GM18868 (cell line): ENCODE data around the gene CCS.
"Not testable (repeated sequence)": the region's sequence is repeated elsewhere in the genome, so short reads cannot be mapped to it uniquely, and the experiment has no call there.

Experiments
- ATAC-seq: cut with Tn5 transposase; IDR thresholded peaks from one replicate; pipeline ENCODE4 v1.9.1; 2021; ENCODE audit warnings: mild to moderate bottlenecking, moderate library complexity; ENCODE audit not compliant: unreplicated experiment

CCS gene

DNA sequence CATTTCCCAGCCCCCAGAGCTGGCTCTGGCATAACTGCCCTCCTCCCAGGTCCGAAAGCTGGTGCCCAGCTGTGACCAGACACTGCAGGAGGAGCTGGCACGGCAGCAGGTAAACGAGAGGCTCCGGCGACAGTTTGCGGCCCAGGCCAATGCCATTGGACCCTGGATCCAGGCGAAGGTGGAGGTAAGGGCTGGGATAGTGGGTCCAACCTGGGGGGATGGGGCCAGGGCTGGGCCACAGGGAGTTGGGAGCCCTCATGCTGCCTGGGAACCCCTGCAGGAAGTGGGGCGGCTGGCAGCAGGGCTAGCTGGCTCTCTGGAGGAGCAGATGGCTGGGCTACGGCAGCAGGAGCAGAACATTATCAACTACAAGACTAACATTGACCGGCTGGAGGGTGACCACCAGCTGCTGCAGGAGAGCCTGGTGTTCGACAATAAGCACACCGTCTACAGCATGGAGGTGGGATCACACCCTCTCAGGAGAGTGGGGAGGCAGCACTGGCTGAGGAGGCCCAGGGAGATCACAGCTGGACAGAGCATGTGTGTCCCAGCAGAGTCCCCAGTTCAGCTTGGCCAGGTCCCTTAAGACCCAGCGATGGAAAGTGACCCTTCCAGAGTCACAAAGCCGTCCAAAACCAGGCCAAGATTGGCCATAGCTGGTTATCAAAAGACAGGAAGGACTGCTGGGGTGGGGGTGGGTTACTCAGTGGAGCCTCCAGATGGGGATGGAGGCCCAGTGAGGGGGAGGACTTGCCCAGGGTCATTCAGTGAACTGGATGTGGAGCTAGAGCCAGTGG lies 31.6 kb upstream of the CCS start:
- no peak for ATAC-seq

DNA sequence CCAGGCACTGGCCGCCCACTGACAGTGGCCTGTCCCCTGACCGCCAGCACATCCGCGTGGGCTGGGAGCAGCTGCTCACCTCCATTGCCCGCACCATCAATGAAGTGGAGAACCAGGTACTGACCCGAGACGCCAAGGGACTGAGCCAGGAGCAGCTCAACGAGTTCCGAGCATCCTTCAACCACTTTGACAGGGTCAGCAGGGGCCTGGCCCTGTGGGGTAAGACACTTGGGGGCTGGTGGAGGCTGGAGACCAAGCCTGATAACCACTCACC lies 31.1 kb upstream of the CCS start:
- no peak for ATAC-seq

DNA sequence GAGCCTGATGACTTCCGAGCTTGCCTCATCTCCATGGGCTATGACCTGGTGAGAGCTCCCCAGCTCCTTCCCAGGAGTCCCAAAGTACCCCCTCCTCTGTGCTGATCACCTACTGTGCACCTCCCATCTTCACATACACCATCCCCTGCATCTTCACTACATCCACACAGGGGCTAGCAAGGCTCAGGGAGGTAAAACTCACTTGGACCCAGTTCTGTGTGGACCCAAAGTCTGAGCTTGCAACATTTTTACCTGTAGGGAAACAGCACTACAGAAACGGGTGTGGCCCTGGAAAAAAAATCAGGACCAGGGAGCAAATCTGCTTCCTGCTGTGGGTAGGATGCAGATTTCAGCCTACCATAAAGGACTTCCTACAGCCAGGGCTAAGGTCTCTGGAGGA lies 30.7 kb upstream of the CCS start:
- no peak for ATAC-seq

DNA sequence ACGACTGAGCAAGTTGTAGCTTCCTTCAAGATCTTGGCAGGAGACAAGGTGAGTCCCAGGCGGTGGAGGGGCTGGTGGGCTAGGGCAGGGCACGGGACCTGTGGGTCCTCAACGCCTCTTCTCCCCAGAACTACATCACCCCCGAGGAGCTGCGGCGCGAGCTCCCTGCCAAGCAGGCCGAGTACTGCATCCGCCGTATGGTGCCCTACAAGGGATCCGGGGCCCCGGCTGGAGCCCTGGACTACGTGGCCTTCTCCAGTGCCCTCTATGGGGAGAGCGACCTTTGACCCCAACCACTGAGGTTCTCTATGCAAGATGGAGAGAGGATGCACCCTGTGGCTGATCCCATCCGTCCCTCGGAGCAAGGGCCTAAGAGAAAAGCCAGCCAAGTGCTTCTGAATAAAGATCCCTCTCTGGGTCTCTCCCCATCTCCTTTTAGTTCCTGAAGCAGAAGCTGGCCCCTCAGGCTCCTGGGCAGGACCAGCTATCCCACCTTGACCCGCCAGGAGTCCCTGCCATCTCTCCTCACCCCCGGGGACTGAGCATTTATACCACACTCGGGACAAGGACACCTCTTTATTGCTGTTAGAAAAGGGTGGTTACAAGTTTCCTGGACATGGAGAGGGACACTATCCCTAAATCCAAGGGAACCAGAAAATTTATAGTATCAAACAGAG lies 29.9 kb upstream of the CCS start:
- ATAC-seq = no peak

DNA sequence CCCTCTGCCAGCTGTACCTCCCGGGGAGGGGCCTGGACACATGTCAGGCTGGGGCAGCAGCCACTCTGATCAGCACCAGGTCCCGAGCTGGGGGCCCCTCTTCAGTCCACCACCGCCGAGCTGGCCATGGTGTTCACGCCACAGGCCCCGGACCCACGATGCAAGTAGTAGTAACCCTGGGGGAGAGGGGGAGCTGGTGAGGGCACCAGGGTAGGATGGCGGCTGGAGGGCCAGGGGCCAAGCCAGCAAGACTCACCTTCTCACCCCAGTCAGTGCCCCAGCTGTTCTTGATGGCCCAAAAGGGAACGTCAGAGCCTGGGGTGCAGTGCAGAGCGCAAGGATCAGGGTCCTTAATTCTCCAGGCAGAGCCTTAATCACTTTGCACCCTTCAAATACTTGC lies 29.2 kb upstream of the CCS start:
- ATAC-seq = no peak

DNA sequence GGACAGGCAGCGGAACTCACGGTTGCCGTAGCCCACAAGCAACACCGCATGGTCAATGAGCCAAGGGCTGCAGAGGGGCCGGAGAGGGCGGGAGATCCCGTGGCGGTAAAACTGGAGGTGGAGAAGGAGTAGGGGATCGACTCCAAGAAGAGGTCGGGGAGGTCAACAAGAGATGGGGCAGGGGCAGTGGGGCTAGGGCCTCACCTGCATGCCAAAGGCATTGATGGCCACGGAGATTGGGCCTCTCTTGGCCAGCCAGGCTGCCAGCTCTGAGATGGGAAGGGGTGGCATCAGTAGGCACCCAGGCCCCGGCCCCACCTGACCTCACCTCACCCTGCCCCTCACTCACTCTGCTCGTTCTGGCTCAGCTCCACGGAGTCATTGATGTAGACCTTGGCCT lies 28.4 kb upstream of the CCS start:
- ATAC-seq = no peak

DNA sequence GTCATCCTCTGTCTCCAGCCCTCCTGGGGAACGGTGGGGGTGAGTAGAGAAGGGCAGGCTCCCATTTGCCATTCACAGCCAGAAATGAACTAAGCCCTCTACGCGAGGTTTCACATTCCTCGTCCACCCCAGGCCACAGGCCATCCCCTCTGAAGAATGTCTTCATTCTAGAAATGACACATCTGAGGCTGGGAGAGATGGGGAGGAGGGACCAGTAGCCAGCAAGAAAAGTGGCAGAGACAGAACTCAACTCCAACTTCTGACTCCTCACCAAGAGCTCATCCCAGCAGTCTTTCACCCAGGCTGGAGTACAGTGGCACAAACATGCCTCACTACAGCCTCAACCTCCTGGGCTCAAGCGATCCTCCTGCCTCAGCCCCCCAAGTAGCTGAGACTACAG lies 28.0 kb upstream of the CCS start:
- ATAC-seq = no peak

DNA sequence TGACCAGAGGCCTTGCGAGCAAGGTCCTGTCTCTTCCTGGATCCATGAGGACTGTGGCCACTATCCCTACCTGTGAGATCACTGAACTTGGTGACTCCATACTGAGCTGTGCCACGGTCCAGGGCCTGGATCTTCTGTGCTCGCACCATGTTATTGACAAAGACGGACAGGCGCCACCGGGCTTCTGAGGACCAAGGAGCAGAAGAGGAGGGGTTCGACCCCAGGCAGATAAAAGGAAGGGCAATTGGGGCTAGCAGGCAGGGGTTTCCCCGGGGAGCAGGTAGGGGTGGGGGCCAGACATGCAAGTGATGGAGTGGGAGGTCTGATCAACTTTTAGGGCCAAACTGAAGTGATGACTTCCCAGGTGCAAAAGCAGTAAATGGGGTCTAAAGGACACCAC lies 26.8 kb upstream of the CCS start:
- no peak for ATAC-seq

DNA sequence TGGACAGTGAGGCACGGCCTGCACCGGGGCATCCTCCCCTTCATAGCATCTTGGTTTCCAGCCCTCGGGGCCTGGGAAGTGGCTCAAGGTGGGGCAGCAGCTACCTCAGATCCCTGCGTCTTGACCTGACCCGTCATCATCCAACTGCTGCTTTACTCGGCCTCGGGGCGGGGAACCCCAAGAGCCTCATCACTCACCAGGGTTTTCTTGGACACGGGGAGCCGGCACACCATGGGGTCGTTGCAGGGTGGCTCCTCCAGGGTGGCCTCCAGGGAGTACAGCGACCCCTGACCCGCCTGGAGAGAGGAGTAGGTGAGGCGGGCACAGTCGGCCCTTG lies 25.2 kb upstream of the CCS start:
- no peak for ATAC-seq

DNA sequence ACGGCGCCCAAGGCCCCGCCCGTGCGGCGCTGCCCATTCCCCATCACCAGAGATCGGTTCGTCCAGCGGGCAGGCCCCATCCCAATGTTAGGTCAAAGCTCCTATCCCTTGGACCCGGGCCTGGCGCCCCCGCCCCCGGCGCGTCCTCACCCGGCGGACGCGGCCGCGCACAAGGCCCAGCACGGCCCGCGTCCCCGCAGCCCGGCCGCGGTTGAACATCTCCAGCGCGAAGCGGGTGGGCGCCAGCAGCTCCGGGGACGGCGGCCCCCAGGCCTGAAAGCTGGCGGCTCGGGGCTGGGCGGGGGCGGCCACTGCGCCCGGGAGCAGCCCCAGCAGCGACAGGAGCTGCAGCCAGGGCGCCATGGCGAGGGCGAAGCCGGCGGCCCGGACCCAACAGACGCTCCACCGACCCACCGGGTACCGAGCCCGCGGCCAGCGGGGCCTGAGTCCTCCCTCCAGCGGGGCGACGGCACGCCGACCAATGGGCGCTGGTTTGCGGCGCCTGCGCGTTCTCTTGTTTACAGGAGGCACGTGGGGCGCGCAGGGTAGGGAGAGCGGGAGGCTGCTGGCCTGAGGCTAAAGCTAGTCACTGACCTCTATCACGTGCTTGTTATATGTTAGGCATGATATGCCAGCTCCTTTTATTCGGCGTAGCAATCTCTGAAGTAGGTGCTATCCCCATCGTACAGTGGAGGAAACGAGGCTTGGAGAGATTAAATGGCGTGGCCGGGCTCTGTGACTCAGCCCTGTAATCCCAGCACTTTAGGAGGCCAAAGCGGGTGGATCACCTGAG lies 24.7 kb upstream of the CCS start, which contains the start of gene CTSF:
CTSF (minus strand) TSS at position 483 of the 793 bp plus-strand sequence; CDS start at position 363, 120 bp downstream.
- no peak for ATAC-seq

DNA sequence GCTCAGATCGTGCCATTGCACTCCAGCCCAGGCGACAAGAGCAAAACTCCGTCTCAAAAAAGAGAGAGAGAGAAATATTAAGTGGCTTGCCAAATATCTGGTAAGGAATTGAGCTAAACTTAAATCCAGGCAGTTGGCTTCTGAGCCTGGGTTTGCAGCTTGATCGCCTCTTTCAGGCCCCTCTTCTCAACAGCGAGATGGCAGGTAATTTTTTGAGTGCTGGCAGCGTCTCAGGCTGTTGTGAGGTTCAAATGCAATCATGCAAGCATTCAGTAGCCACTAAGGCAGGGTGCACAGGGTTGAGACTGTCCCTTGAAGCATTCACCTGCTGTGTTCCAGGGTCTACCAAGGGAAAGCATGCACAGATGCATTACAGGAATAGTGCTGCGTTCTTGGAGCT lies 23.9 kb upstream of the CCS start:
- ATAC-seq = no peak

DNA sequence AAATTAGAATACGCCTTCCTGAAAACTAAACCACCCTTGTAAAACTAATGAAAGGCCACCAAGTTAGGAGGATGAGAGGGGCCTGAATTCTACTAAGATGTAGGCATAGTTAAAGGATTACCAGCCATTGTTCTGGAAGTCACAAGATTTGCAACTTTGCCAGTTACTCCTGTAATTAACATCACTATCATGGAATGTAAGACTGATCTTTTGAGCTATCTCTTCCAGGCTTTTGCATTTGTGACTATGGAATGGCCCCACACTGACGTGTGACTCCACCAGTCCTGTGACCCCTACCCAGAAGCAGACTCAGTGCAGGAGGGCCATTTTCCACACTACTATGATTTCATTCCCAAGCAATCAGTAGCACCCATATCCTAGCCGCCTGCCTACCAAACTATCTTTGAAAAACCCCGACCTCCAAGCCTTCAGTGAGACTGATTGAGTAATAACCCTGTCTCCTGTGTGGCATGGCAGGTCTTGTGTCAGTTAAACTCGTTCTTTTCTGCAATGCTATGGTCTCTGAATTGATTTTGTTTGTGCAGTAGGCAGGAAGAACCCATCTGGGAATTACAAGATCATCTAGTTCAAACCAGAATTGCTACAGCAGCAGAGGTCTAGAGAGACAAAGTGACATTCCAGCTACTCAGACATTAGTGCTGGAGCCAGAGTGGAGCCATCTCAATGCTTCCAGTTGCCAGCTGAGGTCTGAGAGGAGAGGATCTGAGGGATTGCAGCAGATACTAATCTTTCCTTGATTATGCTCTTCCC lies 22.7 kb upstream of the CCS start:
- no peak for ATAC-seq

DNA sequence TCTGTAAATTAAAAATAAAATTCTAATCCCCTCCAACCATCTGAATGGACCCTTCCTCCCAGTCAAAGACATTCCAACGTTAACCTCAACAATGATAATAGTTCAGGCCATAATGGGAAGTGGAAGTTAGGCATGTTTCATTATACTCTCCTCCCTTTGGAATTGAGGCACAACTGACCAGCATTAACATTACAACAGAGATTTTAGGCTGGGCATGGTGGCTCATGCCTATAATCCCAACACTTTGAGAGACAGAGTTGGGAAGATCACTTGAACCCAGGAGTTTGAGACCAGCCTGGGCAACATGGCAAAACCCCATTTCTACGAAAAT lies 22.2 kb upstream of the CCS start:
- no peak for ATAC-seq

DNA sequence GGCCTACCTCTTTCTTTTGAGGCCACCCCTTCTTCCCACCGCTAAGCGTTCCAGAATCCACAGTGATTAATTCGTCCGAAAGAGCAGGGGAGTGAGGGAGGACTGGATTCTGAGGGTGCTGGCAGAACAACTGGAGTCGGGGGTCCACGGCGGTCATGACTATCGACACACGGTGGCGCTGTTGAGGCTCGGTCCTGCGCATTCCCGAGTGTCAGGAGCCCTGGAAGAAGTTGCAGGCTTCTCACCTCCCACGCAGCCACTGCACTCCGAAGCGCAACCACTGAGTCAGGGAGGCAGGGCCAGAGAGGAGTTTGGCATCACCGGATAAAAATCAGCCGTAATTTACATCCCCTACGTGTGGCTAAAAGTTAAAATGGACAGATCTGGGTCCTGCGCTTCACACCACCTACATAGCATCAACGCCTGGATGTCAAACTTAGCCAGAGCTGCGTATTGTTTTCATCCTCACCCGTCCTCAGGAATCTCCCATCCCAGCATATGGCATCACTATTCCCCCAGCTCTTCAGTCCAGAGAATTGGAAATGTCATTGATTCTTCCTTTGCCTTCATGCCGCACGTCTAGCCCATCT lies 13.9 kb upstream of the CCS start:
- no peak for ATAC-seq

DNA sequence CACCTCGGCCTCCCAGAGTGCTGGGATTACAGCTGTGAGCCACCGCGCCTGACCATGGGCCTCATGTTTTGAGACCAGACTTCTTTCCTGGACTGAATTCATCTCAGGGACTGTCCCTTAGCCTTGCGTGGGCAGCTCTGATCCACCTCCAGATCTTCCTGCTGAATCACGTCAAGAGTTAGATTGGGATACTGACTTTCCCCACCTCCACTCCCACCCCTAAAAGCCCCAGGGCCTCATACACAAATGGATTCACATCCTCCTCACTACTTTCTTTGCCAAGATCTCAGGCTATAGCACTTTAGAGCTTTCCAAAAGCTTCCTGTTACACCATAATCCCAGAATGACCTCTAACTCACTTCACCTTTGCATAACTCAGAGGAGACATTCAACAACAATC lies 12.2 kb upstream of the CCS start:
- ATAC-seq = no peak

DNA sequence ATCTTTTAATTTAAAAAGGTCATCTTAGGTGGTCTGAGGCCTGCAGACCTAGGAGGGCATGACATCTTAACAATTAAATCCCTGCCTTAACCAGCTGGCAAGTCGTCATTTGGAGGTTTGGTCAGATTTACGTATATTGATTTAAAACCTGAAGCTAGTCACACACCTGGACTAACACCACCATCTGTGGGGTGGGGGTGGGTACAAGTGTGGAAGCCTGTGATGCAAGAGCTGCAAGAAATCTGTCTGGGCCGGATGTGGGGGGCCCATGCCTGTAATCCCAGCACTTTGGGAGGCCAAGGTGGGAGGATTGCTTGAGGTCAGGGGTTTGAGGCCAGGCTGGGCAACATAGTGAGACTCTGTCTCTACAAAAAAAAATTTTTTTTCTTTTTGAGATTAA lies 11.7 kb upstream of the CCS start:
- no peak for ATAC-seq

DNA sequence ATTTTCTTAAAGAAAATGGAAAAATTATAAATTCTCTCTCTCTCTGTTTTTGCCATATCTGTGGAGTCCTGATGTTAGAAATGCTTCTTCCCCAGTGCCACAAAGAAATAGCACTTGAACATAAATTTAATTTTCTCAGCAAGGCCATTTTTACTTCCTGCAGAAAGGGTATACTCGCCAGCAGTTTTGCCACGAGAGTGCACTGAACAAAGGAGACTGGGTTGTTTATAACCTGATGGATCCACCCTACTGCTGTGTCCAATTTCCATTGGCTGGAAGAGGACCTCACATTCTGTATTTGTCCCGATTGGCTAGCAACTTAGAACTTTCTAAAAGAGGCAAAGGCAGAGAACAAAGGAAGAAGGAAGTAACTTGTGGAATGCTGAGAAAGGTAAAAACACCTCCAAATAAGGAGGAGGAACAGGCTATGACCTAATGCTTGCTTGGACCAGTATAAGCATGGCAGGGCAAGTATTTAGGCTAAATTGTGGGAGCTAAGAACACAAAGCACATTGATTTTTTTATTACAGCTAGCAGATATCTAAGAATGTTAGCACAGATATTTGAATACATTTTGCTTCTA lies 10.3 kb upstream of the CCS start:
- ATAC-seq = not testable (repeated sequence)

DNA sequence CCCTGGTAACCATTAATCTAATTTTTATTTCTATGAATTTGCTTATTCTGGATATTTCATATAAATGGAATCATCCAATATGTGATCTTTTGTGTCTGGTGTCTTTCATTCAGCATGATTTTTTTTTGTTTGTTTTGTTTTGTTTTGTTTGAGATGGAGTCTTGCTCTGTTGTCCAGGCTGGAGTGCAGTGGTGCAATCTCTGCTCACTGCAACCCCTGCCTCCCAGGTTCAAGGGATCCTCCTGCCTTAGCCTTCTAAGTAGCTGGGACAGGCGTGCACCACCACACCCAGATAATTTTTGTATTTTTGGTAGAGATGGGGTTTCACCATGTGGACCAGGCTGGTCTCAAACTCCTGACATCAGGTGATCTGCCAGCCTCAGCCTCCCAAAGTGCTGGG lies 7.5 kb upstream of the CCS start:
- ATAC-seq = not testable (repeated sequence)

DNA sequence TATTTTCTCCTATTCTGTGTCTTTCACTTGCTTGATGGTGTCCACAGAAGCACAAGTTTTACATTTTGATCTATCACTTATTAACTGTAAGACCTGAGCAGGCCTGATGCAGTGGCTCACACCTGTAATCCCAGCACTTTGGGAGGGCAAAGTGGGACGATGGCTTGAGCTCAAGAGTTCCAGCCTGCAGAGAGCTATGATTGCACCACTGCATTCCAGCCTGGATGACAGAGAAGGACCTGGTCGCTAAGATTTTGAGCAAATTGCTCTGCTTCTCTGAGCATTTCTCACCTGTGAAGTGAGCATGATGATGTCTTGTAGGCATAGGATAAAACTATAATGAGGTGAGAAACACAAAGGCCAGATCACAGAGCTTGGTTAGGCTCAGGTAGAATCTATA lies 6.8 kb upstream of the CCS start:
- ATAC-seq = no peak

DNA sequence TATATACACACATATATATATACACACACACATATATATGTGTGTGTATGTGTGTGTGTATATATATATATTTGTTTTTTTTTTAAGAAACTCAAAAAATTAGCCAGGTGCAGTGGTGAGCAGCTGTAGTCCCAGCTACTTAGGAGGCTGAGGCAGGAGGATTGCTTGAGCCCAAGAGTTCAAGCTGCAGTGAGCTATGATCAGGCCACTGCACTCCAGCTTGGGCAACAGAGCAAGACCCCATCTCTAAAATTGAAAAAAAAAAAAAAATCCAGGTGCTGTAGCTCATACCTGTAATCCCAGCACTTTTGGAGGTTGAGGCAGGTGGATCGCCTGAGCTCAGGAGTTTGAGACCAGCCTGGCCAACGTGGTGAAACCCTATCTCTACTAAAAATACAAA lies 3.7 kb upstream of the CCS start:
- not testable (repeated sequence) for ATAC-seq
